Central memory CD8-positive, alpha-beta T cell (primary cell): ENCODE measurements around the gene SPACA6.

Source experiments
- ATAC-seq: fragments of 150-1000 bp; cut with Tn5 transposase; replicated peaks from 2 replicates; pipeline ENCODE4 v1.10.0; 2022; ENCODE audit warnings: mild to moderate bottlenecking, moderate FRiP score, moderate number of reproducible peaks; ENCODE audit not compliant: poor library complexity, severe bottlenecking; ENCODE audit errors: extremely low read depth
- DNase-seq, 2 donors: peaks; one replicate each; pipeline ENCODE4 v3.0.0; 2021; ENCODE audit warnings: low spot score in 2 of 2
- H3K27ac Mint-ChIP-seq: one replicate; pipeline ENCODE4 v1.8.0; 2022; ENCODE audit warnings: low read depth, mild to moderate bottlenecking, moderate library complexity, mixed read lengths
- H3K27me3 Mint-ChIP-seq: one replicate; pipeline ENCODE4 v1.8.0; 2022; ENCODE audit warnings: mixed read lengths
- H3K36me3 Mint-ChIP-seq: one replicate; pipeline ENCODE4 v1.8.0; 2022; ENCODE audit warnings: mild to moderate bottlenecking, moderate library complexity, mixed read lengths; ENCODE audit not compliant: insufficient read depth
- H3K4me1 Mint-ChIP-seq: one replicate; pipeline ENCODE4 v1.8.0; 2022; ENCODE audit warnings: mixed read lengths
- H3K4me3 Mint-ChIP-seq: one replicate; pipeline ENCODE4 v1.8.0; 2022; ENCODE audit warnings: mild to moderate bottlenecking, moderate library complexity, mixed read lengths
- H3K9me3 Mint-ChIP-seq: one replicate; pipeline ENCODE4 v1.8.0; 2022; ENCODE audit warnings: mixed read lengths

Gene SPACA6

GRCh38 chr19:51713319-51714285 is 20.5 kb downstream of the SPACA6 start:
- ATAC-seq (no peak), DNase-seq (no peak)
- Mint-ChIP-seq H3K36me3 (no peaks in the 10 kb centered on the region), H3K27ac (no peak overlapping the region), H3K4me3 (no peak overlapping the region), H3K4me1 (peaks cover 5% of the 10 kb centered on the region), H3K9me3 (peaks cover 12% of the 10 kb centered on the region), H3K27me3 (peaks cover 44% of the 10 kb centered on the region)

- Mint-ChIP-seq H3K27ac (no peak overlapping the region), H3K4me3 (no peak overlapping the region), H3K4me1 (peaks cover 5% of the 10 kb centered on the region), H3K9me3 (peaks cover 16% of the 10 kb centered on the region), H3K27me3 (peaks cover 49% of the 10 kb centered on the region), H3K36me3 (no peaks in the 10 kb centered on the region)
- no peak for ATAC-seq
- no peak for DNase-seq
Observed at GRCh38 chr19:51714848-51715247, 21.7 kb downstream of the SPACA6 start.

GRCh38 chr19:51715850-51716249 is 22.7 kb downstream of the SPACA6 start:
- H3K27ac Mint-ChIP-seq = no peak overlapping the region

GRCh38 chr19:51716925-51717324 is 23.8 kb downstream of the SPACA6 start:
- no peak overlapping the region for H3K27ac Mint-ChIP-seq

More at GRCh38 chr19:51715850-51716249, 22.7 kb downstream of the SPACA6 start:
- peaks cover 45% of the 10 kb centered on the region for H3K27me3 Mint-ChIP-seq
- H3K9me3 Mint-ChIP-seq = peaks cover 16% of the 10 kb centered on the region
- ATAC-seq (no peak), DNase-seq (no peak)
- peaks cover 5% of the 10 kb centered on the region for H3K4me1 Mint-ChIP-seq
- H3K36me3 Mint-ChIP-seq = no peaks in the 10 kb centered on the region
- H3K4me3 Mint-ChIP-seq = no peak overlapping the region

GRCh38 chr19:51719251-51719988 is 26.3 kb downstream of the SPACA6 start:
- H3K4me1 Mint-ChIP-seq = peaks cover 5% of the 10 kb centered on the region
- no peak for ATAC-seq
- no peak overlapping the region for H3K4me3 Mint-ChIP-seq
- no peak for DNase-seq
- no peak overlapping the region for H3K27ac Mint-ChIP-seq
- peaks cover 16% of the 10 kb centered on the region for H3K9me3 Mint-ChIP-seq
- H3K27me3 Mint-ChIP-seq = peaks cover 52% of the 10 kb centered on the region
- no peaks in the 10 kb centered on the region for H3K36me3 Mint-ChIP-seq

More at GRCh38 chr19:51716925-51717324, 23.8 kb downstream of the SPACA6 start:
- no peak for DNase-seq
- Mint-ChIP-seq H3K4me1 (peaks cover 5% of the 10 kb centered on the region), H3K27me3 (peaks cover 44% of the 10 kb centered on the region), H3K9me3 (peaks cover 16% of the 10 kb centered on the region), H3K4me3 (no peak overlapping the region), H3K36me3 (no peaks in the 10 kb centered on the region)
- ATAC-seq = no peak

- H3K4me3 Mint-ChIP-seq = no peak overlapping the region
- H3K36me3 Mint-ChIP-seq = no peaks in the 10 kb centered on the region
- ATAC-seq = no peak
- peaks cover 5% of the 10 kb centered on the region for H3K9me3 Mint-ChIP-seq
- H3K27me3 Mint-ChIP-seq = peaks cover 49% of the 10 kb centered on the region
- H3K4me1 Mint-ChIP-seq = no peaks in the 10 kb centered on the region
- no peak for DNase-seq
- no peak overlapping the region for H3K27ac Mint-ChIP-seq
Observed at GRCh38 chr19:51721905-51722304, 28.8 kb downstream of the SPACA6 start.

GRCh38 chr19:51722492-51722891 is 29.4 kb downstream of the SPACA6 start:
- no peak overlapping the region for H3K27ac Mint-ChIP-seq
- no peaks in the 10 kb centered on the region for H3K4me1 Mint-ChIP-seq
- H3K36me3 Mint-ChIP-seq = no peaks in the 10 kb centered on the region
- peaks cover 52% of the 10 kb centered on the region for H3K27me3 Mint-ChIP-seq
- H3K4me3 Mint-ChIP-seq = no peak overlapping the region
- no peak for ATAC-seq
- H3K9me3 Mint-ChIP-seq = peaks cover 5% of the 10 kb centered on the region
- no peak for DNase-seq

GRCh38 chr19:51724543-51724942 is 31.4 kb downstream of the SPACA6 start:
- Mint-ChIP-seq H3K36me3 (no peaks in the 10 kb centered on the region), H3K4me3 (no peak overlapping the region), H3K9me3 (no peaks in the 10 kb centered on the region), H3K27ac (no peak overlapping the region), H3K4me1 (no peaks in the 10 kb centered on the region), H3K27me3 (peaks cover 59% of the 10 kb centered on the region)
- DNase-seq = no peak
- no peak for ATAC-seq

- Mint-ChIP-seq H3K36me3 (no peaks in the 10 kb centered on the region), H3K27me3 (peaks cover 51% of the 10 kb centered on the region), H3K4me1 (no peaks in the 10 kb centered on the region), H3K27ac (no peak overlapping the region), H3K9me3 (peaks cover 6% of the 10 kb centered on the region), H3K4me3 (no peak overlapping the region)
- no peak for DNase-seq
- no peak for ATAC-seq
Observed at GRCh38 chr19:51726049-51726448, 32.9 kb downstream of the SPACA6 start.

GRCh38 chr19:51727349-51727880 is 34.3 kb downstream of the SPACA6 start:
- Mint-ChIP-seq H3K27ac (no peak overlapping the region), H3K4me1 (no peaks in the 10 kb centered on the region), H3K27me3 (peaks cover 51% of the 10 kb centered on the region), H3K9me3 (peaks cover 7% of the 10 kb centered on the region), H3K36me3 (no peaks in the 10 kb centered on the region), H3K4me3 (no peak overlapping the region)
- no peak for DNase-seq
- no peak for ATAC-seq

- no peaks in the 10 kb centered on the region for H3K36me3 Mint-ChIP-seq
- H3K9me3 Mint-ChIP-seq = peaks cover 7% of the 10 kb centered on the region
- H3K27me3 Mint-ChIP-seq = peaks cover 40% of the 10 kb centered on the region
- no peak overlapping the region for H3K27ac Mint-ChIP-seq
- no peak for ATAC-seq
- H3K4me3 Mint-ChIP-seq = no peak overlapping the region
- no peak for DNase-seq
- H3K4me1 Mint-ChIP-seq = no peaks in the 10 kb centered on the region
Observed at GRCh38 chr19:51729781-51730180, 36.7 kb downstream of the SPACA6 start.

- DNase-seq = no peak
- ATAC-seq = no peak
- H3K27me3 Mint-ChIP-seq = peaks cover 29% of the 10 kb centered on the region
Observed at GRCh38 chr19:51733742-51734522, 40.8 kb downstream of the SPACA6 start.

More at GRCh38 chr19:51733742-51734522, 40.8 kb downstream of the SPACA6 start:
- H3K27ac Mint-ChIP-seq = no peak overlapping the region
- peaks cover 7% of the 10 kb centered on the region for H3K9me3 Mint-ChIP-seq
- no peak overlapping the region for H3K4me3 Mint-ChIP-seq
- no peaks in the 10 kb centered on the region for H3K4me1 Mint-ChIP-seq
- no peaks in the 10 kb centered on the region for H3K36me3 Mint-ChIP-seq
